ENCODE results near the gene NRXN3.
"Not testable (repeated sequence)": the region's sequence is repeated elsewhere in the genome, so short reads cannot be mapped to it uniquely, and the experiment has no call there.

NRXN3 gene

DNA sequence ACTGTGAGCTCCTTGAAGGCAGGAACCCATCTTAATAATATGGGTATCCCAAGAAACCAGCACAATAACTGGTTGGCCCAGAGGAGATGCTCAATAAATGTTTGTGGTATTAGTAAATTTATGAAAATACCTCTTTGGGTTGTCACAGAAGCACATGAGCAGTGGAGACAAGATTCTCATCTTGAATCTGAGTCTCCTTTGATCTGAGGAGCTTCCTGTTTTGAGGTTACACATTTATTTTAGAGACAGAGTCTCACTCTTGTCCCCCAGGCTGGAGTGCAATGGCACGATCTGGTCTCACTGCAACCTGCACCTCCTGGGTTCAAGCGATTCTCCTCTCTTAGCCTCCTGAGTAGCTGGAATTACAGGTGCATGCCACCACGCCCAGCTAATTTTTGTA lies 247.4 kb downstream of the NRXN3 start:
- DNase-seq = no peak

DNA sequence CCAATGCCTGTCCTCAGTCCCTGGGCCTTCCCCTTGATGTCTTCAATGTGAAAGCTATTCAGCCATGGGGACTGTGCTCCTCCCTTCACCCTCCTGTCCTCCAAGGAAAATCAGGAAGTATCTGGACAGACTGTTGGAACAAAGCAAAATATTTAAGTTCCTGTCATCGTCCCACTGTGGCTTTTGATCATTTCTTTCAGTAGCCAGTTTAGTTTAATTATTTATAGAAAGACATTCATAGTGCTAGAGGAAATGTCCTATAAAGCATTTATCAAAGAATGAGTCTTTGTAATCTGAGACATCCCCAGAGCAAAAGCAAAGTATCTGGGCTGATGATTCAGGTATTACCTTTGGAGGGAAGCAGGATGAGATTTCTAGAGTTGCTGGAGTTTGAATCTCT lies 254.1 kb downstream of the NRXN3 start:
- no peak for DNase-seq

DNA sequence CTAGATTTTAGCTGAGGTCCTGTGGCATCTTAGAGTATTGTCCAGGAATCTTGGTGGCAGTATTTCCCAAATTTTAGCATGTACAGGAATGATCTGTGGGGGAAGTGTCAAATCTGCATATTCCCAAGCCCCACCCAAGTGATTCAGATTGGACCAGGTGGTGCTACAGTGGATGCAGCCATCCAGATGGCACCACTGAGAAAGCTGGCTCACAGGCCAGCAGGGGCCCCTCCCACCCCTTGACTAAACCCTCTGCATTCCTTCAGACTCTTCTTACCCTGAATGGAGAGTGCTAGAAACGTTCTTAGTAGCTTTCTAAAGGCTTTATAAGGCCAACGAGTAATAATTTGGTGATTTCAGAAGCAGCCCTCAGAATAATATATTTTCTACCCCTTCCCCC lies 255.2 kb downstream of the NRXN3 start:
- no peak for DNase-seq

DNA sequence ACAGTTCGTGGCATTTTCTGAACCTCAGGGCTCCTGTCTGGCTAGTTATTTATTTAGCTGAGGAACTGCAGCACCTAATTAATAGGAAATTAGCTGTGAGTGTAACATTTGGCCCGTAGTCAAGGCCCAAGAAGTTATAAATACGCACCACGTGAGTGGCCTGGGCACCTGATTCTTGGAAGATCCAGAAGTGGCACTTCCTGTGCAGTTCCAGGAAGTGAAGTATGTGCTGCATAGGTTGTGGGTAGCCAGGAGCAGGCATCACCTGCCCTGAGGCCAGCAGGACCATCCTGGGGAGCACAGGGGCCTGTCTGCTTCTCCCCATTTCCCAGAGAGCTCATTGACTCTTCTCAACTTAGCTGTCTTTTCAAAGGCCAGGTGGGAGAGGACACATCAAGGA lies 255.6 kb downstream of the NRXN3 start:
- DNase-seq = no peak

DNA sequence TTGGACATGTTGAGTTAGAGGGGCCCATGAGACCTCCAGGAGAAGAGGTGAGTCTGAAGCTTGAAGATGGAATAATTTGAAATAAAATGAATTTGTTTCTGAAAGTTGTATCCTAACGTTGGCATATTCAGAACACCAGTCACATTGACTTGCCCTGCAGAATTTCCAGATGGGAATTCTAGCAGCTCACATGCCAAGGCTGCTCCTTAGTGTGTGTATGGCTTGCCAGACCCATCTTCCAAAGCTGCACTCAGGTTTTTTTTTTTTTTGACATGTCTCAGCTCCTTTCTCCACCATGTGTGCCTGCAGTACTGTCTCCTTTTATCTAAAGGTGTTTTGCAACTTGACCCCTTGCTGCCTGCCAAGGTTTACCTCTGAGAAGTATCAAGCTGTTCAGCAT lies 261.9 kb downstream of the NRXN3 start:
- DNase-seq = no peak

DNA sequence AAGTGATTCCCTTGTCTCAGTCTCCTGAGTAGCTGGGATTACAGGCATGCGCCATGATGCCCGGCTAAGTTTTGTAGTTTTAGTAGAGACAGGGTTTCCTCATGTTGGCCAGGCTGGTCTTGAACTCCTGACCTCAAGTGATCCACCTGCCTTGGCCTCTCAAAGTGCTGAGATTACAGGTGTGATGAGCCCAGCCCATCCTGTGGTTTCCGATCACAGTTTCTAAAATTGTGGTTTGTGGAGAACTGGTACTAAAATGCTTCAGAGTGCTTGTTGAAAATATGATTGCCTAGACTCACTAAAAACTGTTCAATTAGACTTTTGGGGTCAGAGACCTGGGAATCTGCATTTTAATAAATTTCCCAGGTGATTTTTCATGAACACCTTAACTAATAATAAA lies 267.3 kb downstream of the NRXN3 start:
- not testable (repeated sequence) for DNase-seq

DNA sequence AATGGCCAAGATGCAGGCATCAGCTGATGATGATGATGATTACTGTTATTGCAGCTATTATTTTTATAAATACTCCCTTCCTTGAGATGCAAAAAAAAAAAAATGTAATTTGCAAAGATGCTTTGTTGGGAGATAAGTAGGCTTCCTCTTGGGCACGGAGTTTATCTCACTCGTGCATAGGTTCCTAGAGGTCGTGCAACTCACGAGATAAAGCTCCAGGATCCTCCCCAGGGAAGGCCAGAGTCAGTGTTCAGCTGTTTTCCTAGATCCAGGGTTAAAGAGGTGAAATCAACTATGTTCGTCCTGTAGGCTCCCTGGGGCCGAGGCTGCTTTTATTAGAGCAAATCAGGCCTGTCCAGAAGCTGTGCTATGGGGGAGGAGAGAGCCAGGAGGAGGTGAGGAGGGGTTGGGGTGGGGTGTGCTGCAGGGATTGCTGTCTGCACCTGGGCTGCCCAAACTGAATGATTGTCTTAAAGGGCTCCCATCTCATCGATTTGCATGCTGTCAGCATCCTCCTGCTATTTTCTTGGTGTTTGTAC lies 270.3 kb downstream of the NRXN3 start:
- no peak for DNase-seq

DNA sequence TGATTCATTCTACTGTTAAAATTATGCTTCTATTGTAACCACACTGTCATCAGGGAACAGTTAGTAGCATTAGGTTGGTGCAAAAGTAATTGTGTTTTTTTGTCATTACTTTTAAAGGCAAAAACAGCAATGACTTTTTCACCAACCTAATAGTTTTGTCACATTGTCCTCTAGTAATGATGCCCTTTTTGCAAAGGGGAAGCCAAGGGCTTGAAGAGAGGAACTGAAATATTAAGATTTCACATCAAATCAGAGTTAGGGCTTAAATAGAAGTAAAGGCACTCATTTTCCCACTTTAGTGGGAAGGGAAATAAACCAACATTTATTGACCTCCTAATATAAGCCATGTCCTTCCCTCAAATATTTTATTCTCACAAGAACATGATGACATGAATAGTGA lies 273.7 kb downstream of the NRXN3 start:
- DNase-seq = no peak

DNA sequence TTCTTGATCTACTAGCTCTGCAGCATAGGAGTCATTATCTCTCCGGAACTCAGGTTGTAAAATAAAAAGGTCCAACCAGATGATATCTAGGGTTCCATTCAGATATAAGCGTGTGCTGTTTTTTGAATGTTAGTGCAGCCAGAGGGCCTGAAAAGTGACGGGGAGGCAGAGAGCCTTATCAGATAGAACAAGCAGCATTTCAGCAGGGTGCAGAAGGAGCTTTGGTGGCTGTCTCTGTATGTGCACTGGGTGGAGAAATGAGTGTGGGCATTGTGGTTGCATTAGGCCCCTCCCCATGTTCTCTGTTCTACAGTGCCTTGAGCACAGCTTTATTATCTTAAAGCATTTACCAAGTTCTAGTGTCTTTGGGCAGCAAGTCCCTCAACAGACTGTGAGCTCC lies 275.1 kb downstream of the NRXN3 start:
- no peak for DNase-seq

DNA sequence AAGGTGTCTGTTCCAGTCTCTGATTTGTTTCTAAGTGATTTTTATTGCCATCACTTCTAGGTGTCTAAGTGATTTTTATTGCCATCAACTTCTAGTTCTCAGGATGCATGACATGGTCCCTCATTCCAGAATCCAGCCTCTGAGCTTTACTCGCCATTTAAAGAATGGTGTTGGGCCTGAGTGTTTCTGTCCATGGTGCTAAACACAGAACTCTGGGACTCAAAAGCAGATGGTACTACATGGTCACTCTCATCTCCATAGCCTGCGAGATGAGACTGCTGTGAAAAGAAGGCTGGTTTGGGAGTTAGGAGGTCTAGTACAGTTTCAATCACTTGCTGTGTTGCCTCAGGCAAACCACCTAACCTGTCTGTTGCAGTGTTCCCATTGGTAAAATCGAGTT lies 276.6 kb downstream of the NRXN3 start:
- DNase-seq = no peak

DNA sequence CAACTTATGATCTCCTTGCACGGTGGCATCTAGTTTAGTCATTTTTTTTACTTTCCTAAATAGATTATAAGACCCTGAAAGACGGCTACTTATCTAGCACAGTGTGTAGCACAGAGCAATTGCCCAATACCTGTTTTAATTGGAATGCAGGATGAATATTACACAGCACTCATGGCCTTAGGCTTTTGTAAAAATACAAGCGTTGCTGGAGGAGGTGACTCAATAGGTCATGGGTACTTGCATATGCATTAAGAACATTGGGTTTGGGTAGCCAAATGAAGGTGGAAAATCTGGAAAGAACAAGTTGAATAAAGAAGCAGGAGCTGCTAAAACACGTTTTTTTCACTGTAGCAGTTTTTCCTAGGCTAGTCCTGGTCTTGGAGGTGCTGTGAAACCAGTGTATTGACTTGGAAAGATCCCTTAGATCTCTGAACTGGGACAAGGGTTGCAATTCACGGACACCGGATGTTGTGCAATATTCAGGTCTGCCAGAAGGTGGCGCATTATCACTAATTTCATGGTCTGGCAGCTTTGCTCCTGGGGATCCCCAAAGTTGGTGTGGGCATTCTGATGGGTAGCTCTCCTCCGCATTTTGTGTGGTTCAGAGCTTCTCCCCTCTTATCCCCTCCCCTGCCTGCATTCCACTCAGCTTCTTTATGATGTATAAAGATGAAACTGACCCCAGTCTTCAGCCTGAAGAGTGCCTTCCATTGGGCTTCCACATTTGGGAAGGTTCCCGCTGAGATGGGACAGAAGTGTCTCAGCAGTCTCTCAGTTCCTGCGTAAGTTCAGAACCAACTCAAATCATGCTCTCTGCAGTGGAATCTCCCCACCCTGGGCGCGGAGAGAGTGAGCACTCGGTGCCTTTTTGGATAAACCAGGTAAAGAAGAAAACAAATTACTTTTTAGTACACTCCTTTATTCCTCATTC lies 278.3 kb downstream of the NRXN3 start:
- DNase-seq = peak; percentile 39

DNA sequence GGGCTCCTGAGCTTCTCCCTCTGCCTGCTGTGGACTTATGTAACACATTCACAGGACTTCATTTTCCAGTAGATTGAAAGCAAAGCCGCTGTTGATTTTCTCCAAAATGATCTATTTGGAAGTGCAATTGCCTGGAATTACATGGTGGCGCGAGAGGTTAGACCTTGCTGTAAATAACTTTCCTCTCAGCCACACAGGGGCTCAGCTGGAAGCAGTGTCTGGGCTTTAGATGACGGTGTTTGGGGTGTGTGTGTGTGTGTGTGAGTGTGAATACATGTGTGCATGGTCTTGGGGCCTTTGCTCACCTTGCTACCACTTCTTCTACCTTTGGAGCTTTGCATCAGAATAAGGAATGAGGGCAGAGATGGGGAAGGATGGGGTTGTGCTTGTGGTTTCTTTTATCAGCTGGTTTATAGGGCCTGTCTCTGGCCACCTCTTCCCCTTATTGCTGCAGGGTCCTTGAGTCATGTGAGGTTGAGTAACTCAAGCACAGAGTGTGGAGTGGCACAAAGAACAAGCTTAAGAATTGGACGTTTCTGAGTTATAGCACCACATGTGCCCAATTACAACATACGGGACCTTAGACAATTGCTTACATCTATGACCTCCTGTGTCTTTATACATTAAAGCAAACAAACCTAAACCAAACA lies 280.6 kb downstream of the NRXN3 start:
- DNase-seq = no peak

DNA sequence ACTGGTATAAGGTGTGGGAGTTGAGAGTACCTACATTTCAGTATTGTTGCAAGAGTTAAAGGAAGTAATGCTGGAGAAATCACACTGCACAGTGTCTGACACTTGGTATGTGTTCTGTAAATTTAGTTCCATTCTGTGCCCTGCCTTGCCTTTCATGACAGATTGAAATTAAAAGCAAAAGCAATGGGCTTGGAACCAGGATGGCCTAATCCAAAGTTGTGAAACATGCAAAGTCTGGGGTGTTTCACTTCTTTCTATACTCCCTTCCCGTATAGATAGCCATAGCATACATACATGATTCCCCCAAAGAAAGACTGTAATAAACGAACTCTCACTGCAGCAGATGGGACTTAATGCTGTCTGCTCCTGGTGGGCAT lies 281.1 kb downstream of the NRXN3 start:
- no peak for DNase-seq

DNA sequence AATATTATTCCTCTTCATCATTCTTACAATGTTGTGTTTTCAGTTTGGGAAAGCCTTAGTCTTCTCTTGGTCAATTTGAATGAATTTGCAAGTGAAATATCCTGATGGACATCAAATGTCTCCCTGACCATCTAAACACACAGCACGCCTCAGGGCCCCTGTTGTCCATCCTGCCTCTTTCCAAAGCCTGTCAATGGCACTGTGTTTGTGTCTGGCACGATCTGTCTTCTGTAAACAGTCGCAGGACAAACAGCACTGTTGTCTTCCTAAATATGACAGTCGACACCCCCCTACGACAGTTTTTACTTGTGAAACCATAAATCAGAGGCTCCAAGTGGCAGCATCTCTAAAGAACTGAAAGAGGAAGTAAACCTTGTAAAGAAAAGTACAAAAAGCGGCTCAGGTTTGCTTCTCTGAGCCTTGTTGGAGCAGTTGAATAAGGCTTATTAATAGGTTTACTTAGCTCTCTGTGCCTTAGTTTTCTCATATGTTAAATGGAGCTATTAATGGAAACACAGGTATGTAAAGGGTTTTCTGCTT lies 285.8 kb downstream of the NRXN3 start:
- DNase-seq = no peak

DNA sequence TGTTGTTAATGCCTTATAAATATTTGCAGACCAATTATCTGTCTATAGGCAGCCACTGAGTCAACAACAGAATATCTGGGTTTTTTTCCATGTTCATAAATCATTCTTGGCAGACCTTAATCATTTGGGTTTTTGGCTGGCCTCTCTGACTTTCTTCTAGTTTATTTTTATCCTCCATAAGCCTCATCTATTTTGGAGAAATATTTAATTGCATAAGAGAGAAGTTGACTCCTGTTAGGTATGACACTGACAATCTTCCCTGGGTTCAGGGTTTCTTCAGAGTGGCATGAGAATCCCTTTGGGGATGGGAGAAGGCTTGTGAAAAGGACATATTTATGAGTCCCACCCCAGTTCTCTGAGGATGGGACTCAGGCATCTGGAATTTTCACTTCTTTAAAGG lies 299.8 kb downstream of the NRXN3 start:
- DNase-seq = no peak

DNA sequence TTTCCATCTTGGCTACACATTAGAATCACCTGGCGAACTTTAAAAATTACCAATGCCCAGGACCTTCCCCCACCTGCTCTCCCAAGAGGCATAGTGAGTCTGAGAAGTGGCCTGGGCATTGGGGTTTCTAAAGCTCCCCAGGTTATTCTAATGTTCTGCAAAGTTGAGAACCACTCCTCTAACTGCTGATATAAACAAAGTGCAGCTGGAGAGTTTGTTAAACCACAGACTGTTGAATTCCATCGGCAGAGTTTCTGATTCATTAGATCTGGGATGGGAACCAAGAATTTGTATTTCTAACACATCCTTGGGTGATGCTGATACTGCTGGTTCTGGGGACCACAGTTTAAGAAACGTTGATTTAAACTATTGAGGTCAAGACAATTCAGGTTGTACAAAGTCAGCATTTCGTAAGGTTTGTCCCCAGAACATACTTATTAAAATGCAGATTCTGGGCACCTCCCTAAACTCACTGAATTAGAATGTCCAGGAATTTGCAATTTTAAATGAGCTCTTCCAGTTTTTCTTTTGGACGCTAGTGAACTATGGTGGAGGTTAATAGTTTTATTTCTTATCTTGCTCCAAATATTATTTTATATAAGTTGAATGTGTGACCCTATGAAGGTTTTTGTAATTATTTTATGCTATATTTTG lies 309.1 kb downstream of the NRXN3 start:
- no peak for DNase-seq

DNA sequence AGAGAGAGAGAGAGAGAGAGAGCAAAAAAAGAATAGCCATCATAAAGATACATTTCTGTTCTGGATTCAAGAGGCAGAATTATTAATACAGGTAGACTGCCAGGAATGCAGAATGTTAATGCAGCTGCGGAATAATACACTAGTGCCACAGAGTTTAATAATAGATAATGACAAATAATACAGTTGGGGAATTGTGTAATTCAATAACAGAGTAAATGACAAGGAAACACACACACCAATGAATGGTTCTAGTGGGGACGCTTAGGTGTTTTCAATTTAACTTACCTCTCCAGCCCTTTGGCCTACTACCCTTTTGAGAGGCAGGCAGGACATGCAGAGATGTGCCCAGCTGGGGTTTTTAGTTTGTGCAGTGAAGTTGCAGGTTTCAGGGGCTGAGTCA lies 313.9 kb downstream of the NRXN3 start:
- DNase-seq = no peak

DNA sequence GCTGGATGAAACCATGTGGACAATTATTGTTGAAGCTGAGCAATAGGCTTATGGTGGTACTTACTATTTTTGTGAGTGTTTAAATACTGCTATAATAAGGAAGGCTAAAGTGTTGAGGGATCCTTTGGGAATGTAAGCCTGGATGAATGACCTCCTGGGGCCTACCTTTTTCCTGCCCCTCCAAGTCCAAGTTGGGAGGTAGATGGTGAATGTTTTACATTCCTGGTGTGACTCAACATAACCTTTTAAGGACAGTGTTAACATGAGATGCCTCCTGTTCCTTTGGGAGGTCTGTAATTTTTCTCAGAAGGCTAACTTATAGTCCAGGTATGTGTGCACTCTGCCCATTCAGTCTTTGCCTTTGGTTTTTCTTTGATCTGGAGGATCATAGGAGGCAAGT lies 315.9 kb downstream of the NRXN3 start:
- no peak for DNase-seq

DNA sequence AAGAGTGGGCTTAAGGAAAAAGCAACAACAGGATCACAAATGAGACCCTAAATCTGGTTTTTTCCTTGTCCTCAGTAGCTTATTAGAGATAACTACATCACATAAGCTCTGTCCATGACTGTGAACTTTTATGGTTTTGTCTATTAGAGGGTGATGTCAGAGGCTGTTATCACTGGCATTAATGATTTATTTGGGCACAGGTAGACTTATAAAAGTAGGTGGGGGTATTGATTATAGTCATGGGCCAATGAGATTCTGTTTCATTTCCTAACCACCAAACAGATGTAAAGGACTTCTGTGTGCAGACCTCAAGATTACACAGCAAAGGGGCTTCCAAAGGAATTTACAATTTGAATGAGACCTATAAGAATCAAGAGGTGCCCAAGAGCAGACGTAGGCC lies 316.4 kb downstream of the NRXN3 start:
- DNase-seq = no peak

DNA sequence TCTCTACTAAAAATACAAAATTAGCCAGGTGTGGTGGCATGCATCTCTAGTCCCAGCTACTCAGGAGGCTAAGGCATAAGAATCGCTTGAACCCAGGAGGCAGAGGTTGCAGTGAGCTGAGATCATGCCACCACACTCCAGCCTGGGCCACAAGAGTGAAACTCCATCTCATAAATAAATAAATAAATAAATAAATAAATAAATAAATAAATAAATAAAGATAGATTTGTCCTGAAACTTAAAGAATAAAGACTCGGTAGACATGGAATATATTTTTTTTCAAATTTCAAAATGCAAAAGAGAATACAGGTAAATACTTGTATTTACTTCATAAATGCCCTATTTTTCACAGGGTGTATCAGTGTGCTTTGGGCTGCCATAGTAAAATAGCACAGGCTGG lies 317.4 kb downstream of the NRXN3 start:
- DNase-seq = not testable (repeated sequence)

DNA sequence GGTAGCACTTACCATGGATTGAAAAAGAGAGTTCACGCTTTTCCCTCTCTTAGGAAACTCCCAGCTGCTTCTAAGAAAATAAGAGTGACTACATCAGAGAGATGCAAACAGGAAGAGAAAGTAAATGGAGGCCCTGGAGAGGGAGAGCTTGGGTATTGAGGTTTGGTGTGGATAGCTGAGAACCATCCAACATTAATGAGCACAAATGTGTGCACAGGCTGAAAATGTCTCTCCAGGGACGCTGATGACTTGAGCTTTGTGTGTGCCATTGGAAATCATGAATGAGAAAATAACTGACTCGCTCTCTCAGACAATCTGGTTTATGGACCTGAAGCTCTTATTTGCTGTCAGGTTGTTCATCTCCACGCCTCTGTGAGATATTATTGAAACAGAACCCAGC lies 318.8 kb downstream of the NRXN3 start:
- DNase-seq = no peak

DNA sequence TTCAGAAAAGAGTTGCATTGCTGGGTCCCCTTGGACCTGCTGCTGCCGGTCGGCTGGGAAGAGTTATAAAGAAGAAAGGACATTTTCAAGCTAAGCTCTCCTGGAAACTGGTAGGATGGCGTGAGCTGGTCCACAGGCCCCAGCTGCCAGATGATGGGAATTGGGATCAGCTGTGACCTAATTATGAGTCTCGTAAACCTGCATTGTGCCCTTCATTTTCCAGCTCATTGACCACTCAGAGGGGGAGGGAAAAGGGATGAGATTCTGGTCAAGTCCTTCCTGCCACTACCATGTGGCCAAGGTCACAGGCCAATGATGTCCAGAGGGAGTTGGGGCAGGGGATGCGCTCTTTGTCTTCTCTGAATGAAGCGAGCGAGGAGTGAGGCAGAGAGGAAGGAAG lies 320.9 kb downstream of the NRXN3 start:
- DNase-seq = no peak

DNA sequence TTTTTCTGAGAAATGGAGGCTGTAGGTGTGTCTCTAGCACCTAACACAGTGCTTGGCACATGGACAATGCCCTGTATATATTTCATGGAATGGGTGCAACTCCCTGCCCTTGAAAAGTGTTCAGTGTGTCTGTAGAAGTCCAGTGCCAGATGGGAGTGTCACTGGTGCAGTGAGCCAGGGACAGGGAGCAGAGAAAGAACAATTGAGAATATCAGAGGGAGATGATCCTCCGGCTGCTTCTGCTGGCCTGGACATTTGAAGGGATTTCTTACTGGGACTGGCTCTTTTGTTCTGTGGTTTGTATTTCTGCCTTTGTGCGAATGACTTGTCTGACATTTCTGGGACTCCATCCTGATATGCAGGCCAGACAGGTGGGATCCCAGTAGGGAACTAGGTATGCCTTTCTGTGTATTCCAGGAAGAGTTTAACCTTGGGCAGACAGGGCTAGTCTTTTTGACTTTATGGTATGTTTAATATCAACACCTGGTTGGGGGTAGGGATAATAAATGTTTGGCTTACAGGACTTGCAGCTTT lies 328.0 kb downstream of the NRXN3 start:
- no peak for DNase-seq

Measured in NCI-H1105 (cell line).